DLD1 (cell line): Measurements from ENCODE around the gene ZDHHC14.
"Not testable (repeated sequence)": the region's sequence is repeated elsewhere in the genome, so short reads cannot be mapped to it uniquely, and the experiment has no call there.

Experiments used
- in situ Hi-C: cut with HindIII; loops from 2 replicates; pipeline ENCODE4 v1.10.0; 2017; ENCODE audit warnings: low sequenced_read_pairs

Gene ZDHHC14

GRCh38 chr6:157699777-157700636, 319.0 kb downstream of the ZDHHC14 start:
- in situ Hi-C loops, result no loop called here

GRCh38 chr6:157706351-157706750, 325.4 kb downstream of the ZDHHC14 start:
- in situ Hi-C loops, result not testable (repeated sequence)

DNA sequence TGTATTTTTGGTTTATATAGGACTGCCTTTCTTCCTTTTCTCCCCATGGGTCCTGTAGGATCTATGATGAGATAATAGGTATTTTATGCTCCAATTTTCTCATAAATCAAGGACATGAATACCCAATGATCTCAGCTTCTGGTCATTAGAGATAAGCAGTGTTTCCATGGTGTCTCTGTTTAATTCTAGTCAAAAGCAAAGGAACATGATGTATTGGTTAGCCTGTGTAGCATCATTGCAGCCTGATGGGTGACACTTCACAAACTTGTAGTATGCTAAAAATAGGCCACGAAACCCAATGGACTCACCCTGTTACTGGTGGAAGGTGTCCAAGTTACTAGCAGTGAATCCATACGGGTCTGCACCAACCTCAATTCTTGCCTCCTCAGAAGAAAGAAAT, 325.9 kb downstream of the ZDHHC14 start:
- in situ Hi-C loops, result no loop called here

DNA sequence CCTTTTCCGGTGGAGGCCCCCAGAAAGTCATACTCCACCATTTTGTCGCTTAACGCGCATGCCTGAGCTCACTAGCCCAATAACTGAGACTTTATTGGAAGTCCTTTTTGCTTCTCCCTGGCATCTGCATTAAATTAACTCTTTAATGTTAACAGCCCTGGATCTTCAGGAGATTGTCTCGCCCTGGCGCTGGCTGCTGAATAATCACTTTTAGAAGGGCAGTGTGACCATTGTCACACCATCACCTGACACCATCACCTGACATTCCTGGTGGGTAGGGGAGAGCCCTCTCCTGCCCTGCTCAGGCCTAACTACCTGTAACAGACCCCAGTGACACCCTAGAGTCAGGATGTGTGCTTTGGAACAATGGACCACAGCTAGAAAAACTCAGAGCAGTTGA, 326.6 kb downstream of the ZDHHC14 start:
- in situ Hi-C loops, result no loop called here

DNA sequence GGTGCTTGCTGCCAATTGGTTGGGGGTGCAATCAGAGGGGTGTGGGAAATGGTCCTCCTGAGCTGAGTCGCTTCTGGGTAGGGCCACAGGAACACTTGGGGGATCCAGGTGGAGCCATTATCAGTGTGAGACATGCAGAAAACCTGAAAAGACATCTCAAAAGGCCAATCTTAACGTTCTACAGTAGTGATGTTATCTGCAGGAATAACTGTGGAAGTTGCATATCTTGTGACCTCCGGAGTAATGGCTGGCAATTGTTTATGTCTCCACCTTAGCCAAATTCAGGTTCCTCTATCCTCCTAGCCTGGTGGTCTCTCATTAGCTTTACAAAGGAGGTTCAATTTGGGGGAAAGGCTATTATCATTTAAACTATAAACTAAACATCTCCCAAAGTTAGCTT, 327.2 kb downstream of the ZDHHC14 start:
- in situ Hi-C loops, result no loop called here

GRCh38 chr6:157708933-157709332, 327.9 kb downstream of the ZDHHC14 start:
- in situ Hi-C loops, result no loop called here

- in situ Hi-C loops, result no loop called here
Measured at GRCh38 chr6:157709555-157709954, 328.6 kb downstream of the ZDHHC14 start.

GRCh38 chr6:157710604-157711003, 329.6 kb downstream of the ZDHHC14 start:
- in situ Hi-C loops, result no loop called here

GRCh38 chr6:157711060-157711459, 330.1 kb downstream of the ZDHHC14 start:
- in situ Hi-C loops, result no loop called here

DNA sequence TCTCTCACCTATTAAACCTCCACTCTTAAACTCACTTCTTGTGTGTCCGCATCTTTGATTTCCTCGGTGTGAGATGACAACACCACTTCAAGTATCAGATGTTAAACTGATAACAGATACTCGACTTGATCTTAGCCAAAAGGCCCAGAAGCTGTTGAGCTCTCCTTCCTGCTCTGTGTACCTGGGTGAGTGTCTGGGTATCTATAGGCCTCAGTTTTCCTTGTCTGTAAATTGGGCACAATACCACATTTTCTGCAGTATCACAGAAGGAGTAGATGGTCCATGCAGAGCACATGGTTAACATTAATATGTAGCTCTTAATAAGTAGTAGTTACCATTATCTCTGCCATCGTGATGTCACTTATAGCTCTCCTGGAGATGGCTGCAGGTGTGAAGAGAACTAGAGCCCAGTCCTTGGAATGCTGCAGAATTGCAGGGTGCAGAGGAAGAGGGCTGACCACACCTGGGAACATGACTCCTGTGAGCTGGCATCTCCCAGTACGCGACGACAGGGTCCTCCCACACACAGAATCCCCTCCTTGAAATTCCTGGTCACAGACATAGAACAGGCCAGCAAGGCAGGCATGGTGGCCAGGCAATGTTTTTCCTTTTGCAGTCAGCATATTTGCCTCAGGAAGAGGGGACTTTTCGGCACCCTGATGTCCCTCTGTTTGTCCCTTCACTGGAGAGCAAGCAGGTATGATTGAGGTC, 331.8 kb downstream of the ZDHHC14 start:
- in situ Hi-C loops, result no loop called here

DNA sequence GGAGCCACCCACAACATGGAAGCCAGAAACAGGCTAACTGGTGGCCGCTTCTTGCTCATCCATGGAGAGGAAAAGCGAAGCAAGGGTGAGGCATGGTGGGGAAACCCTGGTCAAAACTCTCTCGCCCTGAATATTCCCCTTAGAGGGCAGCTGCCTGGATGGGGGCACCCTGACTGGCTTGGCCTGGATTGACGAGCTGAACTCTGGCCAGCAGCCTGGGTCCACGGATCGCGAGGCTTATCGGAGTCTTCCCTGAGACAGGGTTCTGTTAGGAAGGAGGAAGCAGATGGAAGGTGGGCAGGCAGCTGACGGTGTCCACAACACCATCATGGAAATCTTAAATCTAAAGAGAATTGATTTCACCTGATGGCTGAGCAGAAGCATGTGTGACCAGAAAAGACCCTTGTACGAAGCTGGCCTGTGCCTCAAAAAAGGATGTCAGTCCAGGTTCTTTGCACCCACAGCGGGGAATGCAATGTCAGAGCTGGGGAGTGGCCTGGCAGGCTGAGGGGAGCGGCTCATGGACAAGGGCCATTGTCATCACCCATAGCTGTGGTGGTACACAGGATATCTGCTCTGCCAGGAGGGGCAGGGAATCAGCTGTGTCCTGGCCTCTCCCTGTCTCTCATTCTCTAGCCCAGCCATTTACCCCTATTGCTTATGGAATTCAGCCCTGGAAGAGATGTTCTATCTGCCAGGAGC, 332.6 kb downstream of the ZDHHC14 start:
- in situ Hi-C loops, result no loop called here

DNA sequence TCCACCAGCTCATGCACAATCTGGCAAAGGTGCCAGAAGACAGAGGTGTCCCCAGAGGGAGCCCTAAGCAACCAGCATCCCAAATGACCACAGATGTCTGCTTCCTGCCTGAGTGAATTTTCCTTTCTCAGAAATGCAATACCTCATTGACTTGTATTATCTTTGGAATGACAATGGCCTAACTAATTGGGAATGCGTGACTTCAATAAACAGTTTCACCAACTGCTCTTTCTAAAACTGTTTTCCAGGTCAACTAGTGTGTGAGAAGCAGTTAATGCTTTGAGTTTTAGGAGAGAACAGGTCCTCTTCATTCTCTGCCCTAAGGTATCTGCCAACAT, 333.1 kb downstream of the ZDHHC14 start:
- in situ Hi-C loops, result no loop called here

GRCh38 chr6:157715728-157716164, 334.8 kb downstream of the ZDHHC14 start:
- in situ Hi-C loops, result no loop called here

DNA sequence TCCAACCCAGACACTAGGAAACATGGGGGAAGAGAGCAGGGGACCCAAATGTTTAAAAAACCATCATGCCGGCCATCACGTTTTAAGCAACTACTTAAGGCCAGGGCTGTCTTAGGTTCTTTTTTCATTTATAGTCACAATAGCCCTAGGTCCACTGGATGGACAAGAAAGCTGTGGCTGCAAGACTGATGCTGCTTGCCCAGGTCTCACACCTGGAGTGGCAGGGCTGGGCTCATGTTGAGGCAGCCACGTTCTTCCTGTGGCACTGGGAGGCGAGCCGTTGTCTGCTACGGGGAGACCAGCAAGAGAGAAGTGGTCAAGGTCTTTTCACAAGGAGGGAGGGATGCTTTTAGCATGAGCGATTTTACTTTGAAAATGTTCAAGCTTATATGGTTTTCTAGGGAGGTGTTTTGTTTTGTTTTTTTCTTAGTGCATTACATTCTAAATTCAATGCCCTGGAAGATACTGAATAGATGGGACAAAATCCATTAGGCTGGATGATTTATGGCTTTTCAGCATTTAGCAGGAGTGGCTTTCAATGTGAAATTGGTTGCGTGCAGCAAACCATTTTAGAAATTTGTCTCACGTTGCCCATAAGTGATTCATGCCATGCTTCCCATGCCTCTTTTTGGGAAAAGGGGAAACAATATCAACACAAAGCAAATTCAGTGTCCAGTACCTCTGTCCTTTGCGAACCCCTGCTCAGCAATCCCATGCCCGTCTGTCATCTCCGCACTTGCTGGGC, 335.4 kb downstream of the ZDHHC14 start:
- in situ Hi-C loops, result no loop called here

DNA sequence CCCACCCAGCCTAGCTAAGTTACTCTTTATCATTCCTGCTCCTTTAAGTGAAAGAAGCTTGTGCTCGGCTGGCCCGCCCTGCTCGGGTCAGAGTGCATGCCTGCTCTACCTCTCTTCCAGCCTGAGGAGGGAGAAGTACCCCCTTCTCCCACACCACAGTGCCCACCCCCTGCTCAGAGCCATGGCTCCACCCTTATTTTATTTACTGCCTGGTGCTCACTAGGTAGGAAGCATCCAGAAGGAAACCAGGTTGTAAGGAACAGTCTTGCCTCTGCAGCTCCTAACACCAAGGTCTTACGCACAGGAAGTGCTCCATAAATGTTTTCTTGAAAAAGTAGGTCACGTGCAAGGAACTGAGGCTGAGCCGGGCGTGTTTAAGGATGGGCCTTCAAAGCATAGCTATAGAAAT, 336.4 kb downstream of the ZDHHC14 start:
- in situ Hi-C loops, result no loop called here

- in situ Hi-C loops, result no loop called here
Measured at GRCh38 chr6:157718503-157719187, 337.7 kb downstream of the ZDHHC14 start.

DNA sequence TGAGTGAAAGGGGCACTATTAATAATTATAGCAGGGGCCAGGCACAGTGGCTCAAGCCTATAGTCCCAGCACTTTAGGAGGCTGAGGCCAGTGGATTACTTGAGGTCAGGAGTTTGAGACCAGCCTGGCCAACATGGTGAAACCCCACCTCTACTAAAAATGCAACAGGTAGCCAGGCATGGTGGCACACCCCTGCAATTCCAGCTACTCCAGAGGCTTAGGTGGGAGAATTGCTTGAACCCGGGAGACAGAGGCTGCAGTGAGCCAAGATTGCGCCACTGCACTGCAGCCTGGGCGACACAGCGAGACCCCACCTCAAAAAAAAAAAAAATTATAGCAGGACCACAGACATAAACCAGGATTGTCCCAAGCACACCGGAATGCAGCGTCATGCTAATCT, 340.0 kb downstream of the ZDHHC14 start:
- in situ Hi-C loops, result not testable (repeated sequence)

- in situ Hi-C loops, result no loop called here
Measured at GRCh38 chr6:157721426-157721825, 340.4 kb downstream of the ZDHHC14 start.

GRCh38 chr6:157721830-157722229, 340.8 kb downstream of the ZDHHC14 start:
- in situ Hi-C loops, result no loop called here

GRCh38 chr6:157723376-157723775, 342.4 kb downstream of the ZDHHC14 start:
- in situ Hi-C loops, result no loop called here
